ENCODE data around the gene SAMD15.
"Not testable (repeated sequence)": the region's sequence is repeated elsewhere in the genome, so short reads cannot be mapped to it uniquely, and the experiment has no call there.

SAMD15 gene

GRCh38 chr14:77375973-77376770, 1.0 kb upstream of the SAMD15 start:
- peak; percentile 47 for DNase-seq
- ATAC-seq: peak; percentile 33

- DNase-seq (no peak), ATAC-seq (no peak)
These were observed 294 bp downstream of the SAMD15 start for GRCh38 chr14:77377502-77377844.

- ATAC-seq (no peak), DNase-seq (no peak)
These were observed 1.5 kb downstream of the SAMD15 start for GRCh38 chr14:77378701-77379100.

- ATAC-seq (no peak), DNase-seq (no peak)
These were observed 13.0 kb downstream of the SAMD15 start for GRCh38 chr14:77390188-77390587.

GRCh38 chr14:77400216-77400615, 23.0 kb downstream of the SAMD15 start:
- DNase-seq: no peak
- no peak for ATAC-seq

DNA sequence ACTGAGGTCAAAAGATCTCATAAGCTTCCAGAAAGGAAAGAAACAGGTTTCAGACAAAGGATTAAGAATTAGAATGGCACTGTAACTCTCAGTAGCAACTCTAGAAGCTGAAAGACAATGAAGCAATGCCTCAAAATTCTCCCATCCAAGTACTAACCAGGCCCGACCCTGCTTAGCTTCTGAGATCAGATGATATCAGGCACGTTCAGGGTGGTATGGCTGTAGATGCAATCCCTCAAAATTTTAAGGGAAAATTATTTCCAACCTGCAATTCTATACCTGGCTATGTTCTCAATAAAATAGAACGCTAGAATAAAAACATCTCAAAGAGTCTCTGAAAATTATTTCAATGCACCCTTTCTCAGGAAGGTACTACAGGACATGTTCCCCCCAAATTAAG, 26.6 kb downstream of the SAMD15 start:
- DNase-seq (no peak), ATAC-seq (no peak)

- no peak for ATAC-seq
These were observed 28.9 kb downstream of the SAMD15 start for GRCh38 chr14:77406086-77406485.

DNA sequence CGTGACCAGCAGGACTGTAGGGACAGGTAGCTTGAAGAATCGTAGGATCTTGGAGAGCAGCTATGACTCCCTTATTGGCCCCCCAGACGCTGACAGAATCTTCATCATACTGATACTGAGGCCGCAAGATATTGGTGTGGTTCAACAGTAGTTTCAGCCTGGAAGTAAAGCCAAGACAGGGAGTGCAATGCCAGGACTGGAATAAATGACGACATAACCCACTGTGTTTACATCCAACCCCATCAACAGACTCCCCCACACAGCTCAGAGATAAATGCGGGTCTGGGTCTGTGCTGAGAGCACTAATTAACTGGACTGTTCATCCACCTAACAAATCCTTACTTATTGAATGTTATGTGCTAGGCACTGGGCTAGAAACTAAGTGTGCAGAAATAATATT, 29.5 kb downstream of the SAMD15 start:
- DNase-seq: no peak
- peak; percentile 36 for ATAC-seq

More at GRCh38 chr14:77406086-77406485, 28.9 kb downstream of the SAMD15 start:
- no peak for DNase-seq

GRCh38 chr14:77407158-77407557, 30.0 kb downstream of the SAMD15 start:
- peak; percentile 23 for ATAC-seq
- no peak for DNase-seq

DNA sequence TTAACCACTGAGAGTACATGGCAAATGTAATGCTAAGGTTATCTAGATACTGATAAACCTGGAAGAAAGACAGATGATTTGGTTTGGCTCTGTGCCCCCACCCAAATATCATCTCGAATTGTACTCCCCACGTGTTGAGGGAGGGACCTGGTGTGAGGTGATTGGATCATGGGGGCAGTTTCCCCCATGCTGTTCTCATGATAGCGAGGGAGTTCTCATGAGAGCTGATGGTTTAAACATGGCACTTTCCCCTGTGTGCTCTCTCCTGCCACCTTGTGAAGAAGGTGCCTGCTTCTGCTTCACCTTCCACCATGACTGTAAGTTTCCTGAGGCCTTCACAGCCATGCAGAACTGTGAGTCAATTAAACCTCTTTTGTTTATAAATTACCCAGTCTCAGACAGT, 32.0 kb downstream of the SAMD15 start:
- no peak for ATAC-seq
- DNase-seq: no peak

DNA sequence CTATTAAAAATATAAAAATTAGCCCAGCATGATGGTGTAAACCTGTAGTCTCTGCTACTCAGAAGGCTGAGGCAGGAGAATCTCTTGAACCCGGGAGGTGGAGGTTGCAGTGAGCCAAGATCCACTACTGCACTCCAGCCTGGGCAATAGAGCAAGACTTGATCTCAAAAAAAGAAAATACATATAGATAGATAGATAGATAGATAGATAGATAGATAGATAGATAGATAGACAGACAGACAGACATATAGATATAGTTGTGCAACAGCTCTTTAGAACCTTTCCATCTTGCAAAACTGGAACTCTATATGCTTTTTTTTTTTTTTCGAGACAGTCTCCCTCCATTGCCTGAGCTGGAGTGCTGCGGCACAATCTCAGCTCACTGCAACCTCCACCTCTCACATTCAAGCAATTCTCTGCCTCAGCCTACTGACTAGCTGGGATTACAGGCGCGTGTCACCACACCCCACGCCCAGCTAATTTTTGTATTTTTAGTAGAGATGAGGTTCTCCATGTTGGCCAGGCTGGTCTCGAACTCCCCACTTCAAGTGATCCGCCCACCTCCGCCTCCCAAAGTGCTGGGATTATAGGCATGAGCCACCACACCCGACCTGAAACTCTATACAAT, 38.3 kb downstream of the SAMD15 start:
- ATAC-seq, DNase-seq: not testable (repeated sequence)

DNA sequence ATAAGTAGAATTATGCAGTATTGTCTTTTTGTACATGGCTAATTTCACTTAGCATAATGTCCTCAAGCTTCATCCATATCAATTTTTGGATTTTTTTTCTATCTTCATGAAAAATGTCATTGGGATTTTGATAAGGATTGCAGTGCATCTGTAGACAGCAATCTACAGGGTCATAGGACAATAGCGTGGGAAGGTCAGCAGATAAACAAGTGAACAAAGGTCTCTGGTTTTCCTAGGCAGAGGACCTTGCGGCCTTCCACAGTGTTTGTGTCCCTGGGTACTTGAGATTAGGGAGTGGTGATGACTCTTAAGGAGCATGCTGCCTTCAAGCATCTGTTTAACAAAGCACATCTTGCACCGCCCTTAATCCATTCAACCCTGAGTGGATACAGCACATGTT, 38.9 kb downstream of the SAMD15 start:
- DNase-seq, ATAC-seq: not testable (repeated sequence)

DNA sequence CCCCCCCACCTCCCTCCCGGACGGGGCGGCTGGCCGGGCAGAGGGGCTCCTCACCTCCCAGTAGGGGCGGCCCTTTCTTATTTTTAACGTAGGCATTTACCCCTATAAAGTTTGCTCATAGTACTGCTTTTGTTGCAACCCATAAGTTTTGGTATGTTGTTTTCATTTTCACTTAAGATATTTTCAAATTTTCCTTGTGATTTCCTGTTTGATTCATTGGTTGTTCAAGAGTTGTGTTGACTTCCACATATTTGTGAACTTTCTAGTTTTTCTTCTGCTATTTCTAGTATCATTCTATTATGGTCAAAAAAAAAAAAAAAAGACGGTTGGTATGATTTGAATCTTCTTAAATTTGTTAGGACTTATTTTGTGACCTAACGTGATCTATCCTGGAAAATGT, 39.7 kb downstream of the SAMD15 start:
- DNase-seq: no peak
- no peak for ATAC-seq

DNA sequence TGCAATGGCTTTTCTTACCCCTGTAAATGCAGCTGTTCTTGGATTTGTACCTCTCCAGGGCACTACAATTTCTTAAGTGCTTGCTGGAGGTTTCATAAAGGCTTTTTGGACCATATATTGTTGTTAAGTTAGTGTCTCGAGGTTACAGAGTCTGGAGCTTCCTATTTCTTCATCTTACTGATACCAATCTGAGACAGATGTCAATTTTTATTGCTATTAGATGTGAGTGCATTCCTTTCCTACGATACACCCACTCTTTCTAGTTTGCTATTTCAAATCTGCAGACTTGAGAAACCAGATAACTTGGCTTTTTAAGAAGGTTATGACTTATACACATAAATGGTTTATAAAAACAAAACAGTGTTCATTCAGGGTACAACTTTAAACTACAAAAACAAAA, 44.0 kb downstream of the SAMD15 start:
- no peak for ATAC-seq
- DNase-seq: no peak

GRCh38 chr14:77423423-77423822, 46.2 kb downstream of the SAMD15 start, which contains the start of gene NOXRED1:
Gene NOXRED1 (minus strand): TSS chr14:77423523. CDS start chr14:77422889, 634 bp downstream.
- DNase-seq: no peak
- no peak for ATAC-seq

- no peak for ATAC-seq
- DNase-seq: no peak
These were observed 47.7 kb downstream of the SAMD15 start for GRCh38 chr14:77424862-77425261.

DNA sequence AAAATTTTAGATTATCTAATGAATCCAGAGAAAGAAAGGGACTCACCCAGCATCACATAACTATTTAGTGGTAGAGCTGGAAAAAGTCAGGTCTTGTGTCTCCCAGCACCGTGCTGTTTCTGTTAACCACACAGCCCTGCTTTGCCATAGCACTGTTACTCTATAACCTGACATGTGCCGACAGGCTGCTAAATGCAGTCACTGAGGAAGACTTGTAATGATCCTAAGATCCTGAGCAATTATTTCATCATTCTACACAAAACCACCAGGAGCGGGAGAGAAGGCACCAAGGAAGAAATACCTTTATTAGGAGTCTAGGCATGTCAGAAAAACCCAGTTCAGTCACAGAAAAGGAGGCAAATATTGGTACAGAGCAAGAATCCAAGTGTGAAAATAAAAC, 49.2 kb downstream of the SAMD15 start:
- ATAC-seq (no peak), DNase-seq (no peak)

DNA sequence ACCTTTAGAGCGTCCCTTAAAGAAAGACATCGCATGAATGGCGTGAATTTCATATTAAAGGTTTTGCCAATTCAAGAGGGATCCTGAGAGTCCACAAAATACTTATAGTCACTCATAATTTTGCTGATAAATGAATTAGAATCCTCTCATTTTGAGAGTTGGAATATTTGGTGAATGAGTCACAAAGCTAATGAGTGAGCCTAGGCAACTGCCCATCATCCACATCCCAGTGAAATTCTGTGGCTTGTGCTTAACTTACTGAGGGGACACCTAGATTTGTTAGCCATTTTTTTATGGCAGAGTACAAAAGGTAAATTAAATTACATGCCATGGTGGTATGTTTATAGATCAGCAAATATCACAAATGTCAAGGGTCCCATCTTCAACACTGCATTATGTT, 58.9 kb downstream of the SAMD15 start:
- no peak for DNase-seq
- ATAC-seq: no peak

- ATAC-seq: no peak
These were observed 61.4 kb downstream of the SAMD15 start for GRCh38 chr14:77438596-77438995.

GRCh38 chr14:77439861-77440260, 62.7 kb downstream of the SAMD15 start:
- no peak for DNase-seq
- ATAC-seq: no peak

More at GRCh38 chr14:77438596-77438995, 61.4 kb downstream of the SAMD15 start:
- DNase-seq: no peak
